ENCODE measurements around the gene IFT88. TPM values are rescaled to one million over a fixed set of nuclear protein-coding genes. Genes with fewer than 3 reads are reported as not detected.

Gene IFT88
- total and polyA plus RNA-seq, 2 donors (not counting 1 experiment from before 2014, with no cell fraction given), result 9.3 to 17.5 TPM

DNA sequence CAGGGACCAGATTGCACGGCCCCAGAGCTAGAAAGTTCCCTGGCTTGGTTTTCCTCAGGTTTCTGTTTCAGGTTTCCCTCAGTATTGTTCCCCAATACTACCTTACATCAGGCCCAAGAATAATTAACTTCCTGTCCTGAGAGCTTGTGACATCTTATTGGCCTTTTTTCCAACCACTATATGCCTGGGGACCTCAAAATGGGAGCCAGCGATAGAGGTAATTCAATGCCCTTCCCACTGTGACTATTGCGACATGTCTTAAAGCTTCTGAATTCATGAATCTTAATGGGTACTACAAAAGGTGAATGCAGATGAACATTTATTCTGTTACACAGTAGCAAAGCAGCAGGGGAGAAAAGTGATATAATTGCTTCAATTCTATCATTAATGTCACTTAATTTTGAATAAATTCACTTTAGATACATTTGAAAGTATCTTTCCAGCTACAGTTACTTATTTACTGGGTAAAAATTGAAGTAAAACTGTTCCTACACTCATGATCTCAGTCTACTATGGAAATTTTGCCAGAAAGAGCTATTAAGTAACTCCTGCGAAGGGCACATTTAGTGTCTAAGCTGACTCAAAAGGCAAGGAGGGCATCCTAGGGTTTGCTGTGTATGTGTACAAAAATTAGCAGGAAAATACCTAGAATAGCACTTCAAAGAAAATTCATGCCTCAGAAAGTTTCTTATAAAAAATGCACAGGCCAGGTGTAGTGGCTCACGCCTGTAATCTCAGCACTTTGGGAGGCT lies 45.4 kb upstream of the IFT88 start:
- Histone ChIP-seq H3K36me3 (ENCODE audit: control insufficient read depth, insufficient read depth, low read length) (no peaks in the 10 kb centered on the region), H3K79me2 (ENCODE audit: control insufficient read depth, insufficient read depth, low read length) (peaks cover 5% of the 10 kb centered on the region), H3K4me3 (replicated peaks in 1 of 4; ENCODE audit: control extremely low read depth in 1 of 4, insufficient read depth in 1 of 4, low read depth in 3 of 4, low read length in 4 of 4) (no peak overlapping the region), H3K27ac (ENCODE audit: insufficient read depth, low read length) (no peak overlapping the region), H3K9me3 (ENCODE audit: control insufficient read depth, insufficient read depth, low read depth, low read length) (no peaks in the 10 kb centered on the region), H2AFZ (ENCODE audit: low read length) (no peak overlapping the region), H4K20me1 (ENCODE audit: control insufficient read depth, extremely low read depth, insufficient read depth, low read length) (no peaks in the 10 kb centered on the region), H3K27me3 (ENCODE audit: control insufficient read depth, insufficient read depth, low read length) (no peaks in the 10 kb centered on the region), H3K9ac (ENCODE audit: insufficient read depth, low read length) (no peak overlapping the region), H3K4me1 (ENCODE audit: control insufficient read depth, extremely low read depth, insufficient read depth, low read length) (no peaks in the 10 kb centered on the region), H3K4me2 (ENCODE audit: extremely low read depth, insufficient read depth, low read length) (no peak overlapping the region)
- no peak for TF ChIP-seq EZH2 (IDR thresholded peaks at IDR 0.05; ENCODE audit: low read length, missing control alignments)
- TF ChIP-seq, protein P1, sequence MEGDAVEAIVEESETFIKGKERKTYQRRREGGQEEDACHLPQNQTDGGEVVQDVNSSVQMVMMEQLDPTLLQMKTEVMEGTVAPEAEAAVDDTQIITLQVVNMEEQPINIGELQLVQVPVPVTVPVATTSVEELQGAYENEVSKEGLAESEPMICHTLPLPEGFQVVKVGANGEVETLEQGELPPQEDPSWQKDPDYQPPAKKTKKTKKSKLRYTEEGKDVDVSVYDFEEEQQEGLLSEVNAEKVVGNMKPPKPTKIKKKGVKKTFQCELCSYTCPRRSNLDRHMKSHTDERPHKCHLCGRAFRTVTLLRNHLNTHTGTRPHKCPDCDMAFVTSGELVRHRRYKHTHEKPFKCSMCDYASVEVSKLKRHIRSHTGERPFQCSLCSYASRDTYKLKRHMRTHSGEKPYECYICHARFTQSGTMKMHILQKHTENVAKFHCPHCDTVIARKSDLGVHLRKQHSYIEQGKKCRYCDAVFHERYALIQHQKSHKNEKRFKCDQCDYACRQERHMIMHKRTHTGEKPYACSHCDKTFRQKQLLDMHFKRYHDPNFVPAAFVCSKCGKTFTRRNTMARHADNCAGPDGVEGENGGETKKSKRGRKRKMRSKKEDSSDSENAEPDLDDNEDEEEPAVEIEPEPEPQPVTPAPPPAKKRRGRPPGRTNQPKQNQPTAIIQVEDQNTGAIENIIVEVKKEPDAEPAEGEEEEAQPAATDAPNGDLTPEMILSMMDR (conservative IDR thresholded peaks at IDR 0.05 in 1 of 2, IDR thresholded peaks at IDR 0.05 in 1 of 2; ENCODE audit: low read depth in 1 of 2, low read length in 2 of 2), result no peak
- DNase-seq (ENCODE audit: low read depth in 2 of 2), result no peak

DNA sequence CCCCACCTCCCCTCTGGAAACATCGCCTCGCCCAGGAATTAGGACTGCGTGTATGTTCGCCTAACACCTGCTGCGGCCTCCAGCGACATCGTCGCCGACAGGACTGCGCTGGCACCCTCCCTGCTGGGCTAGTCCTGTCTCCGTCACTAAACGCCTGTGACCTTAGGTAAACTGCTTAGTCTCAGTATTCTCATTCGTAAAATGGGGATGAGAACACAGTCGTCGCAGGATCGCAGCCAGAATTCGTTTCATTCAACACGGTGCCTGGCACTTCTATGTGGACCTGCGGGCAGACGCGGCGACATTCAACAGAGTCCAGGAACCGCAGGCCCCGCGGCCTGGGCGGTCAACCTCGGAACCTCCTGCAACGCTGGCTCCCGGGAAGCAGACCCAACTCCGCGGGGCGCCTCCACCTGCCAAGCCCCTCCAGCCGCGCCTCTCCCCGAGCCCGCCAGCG lies 41.8 kb upstream of the IFT88 start:
- Histone ChIP-seq H3K4me1 (ENCODE audit: control insufficient read depth, extremely low read depth, insufficient read depth, low read length) (no peaks in the 10 kb centered on the region), H3K4me3 (replicated peaks in 1 of 4; ENCODE audit: control extremely low read depth in 1 of 4, insufficient read depth in 1 of 4, low read depth in 3 of 4, low read length in 4 of 4) (peak overlapping the region; percentile 64 to 81 (median 77)), H4K20me1 (ENCODE audit: control insufficient read depth, extremely low read depth, insufficient read depth, low read length) (no peaks in the 10 kb centered on the region), H3K9ac (ENCODE audit: insufficient read depth, low read length) (peak overlapping the region; percentile 69), H3K9me3 (ENCODE audit: control insufficient read depth, insufficient read depth, low read depth, low read length) (no peaks in the 10 kb centered on the region), H3K27ac (ENCODE audit: insufficient read depth, low read length) (peak overlapping the region; percentile 47), H3K79me2 (ENCODE audit: control insufficient read depth, insufficient read depth, low read length) (peaks cover 5% of the 10 kb centered on the region), H3K36me3 (ENCODE audit: control insufficient read depth, insufficient read depth, low read length) (no peaks in the 10 kb centered on the region), H3K27me3 (ENCODE audit: control insufficient read depth, insufficient read depth, low read length) (no peaks in the 10 kb centered on the region), H2AFZ (ENCODE audit: low read length) (peak overlapping the region; percentile 93), H3K4me2 (ENCODE audit: extremely low read depth, insufficient read depth, low read length) (peak overlapping the region; percentile 88)
- no peak for TF ChIP-seq EZH2 (IDR thresholded peaks at IDR 0.05; ENCODE audit: low read length, missing control alignments)
- TF ChIP-seq, protein P1 (conservative IDR thresholded peaks at IDR 0.05 in 1 of 2, IDR thresholded peaks at IDR 0.05 in 1 of 2; ENCODE audit: low read depth in 1 of 2, low read length in 2 of 2), result no peak
- DNase-seq (ENCODE audit: low read depth in 2 of 2), result peak; percentile 6 to 15

DNA sequence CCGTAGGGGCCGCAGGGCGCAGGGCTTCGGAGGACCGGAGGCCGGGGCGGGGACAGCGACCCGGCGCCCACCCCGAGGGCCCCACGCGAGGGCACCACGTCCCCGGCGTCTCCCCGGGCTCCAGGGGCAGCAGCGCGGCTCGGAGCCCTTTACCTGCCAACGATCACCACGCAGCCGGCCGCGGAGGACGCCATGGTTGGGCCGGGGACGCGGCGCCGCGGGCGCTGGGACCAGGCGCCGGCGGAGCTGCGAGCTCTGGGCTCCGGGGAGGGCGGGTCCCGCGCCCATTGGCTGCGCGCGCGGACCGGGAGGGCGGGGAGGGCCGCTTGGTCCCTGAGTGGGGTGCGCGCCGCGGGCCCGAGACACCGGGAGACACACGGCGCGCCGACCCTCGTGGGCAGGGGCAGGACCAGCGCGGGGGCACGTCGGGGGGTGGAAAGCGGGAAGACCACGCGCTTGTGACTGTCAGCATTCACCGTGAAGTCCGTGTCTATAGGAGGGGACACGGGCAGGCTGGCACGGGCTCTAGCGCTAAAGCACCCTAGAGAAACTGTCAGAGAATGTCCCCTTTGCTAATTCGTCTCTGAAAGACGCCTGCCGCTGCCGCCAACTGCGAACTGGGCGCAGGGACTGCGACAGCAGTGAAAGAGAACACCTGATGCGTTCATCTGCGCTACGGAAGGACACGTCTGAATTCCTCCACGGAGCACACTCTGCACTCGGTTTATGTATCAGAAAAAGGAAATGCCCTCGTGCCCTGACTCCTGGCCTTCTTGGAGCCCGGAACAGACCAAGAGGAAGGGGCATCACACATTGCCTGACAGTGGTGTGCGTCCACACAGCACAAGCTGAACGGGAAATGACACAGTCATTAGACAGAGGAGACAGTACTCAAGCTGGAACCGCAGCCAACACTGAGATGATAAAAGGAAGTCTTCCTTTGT lies 41.1 kb upstream of the IFT88 start, which contains the start of gene CRYL1:
Gene CRYL1 (minus strand): TSS at position 257 of the 944 bp plus-strand sequence. CDS start 63 bp downstream, at position 194.
- H4K20me1 ChIP-seq (ENCODE audit: control insufficient read depth, extremely low read depth, insufficient read depth, low read length), result no peaks in the 10 kb centered on the region
- no peaks in the 10 kb centered on the region for H3K36me3 ChIP-seq (ENCODE audit: control insufficient read depth, insufficient read depth, low read length)
- no peaks in the 10 kb centered on the region for H3K27me3 ChIP-seq (ENCODE audit: control insufficient read depth, insufficient read depth, low read length)
- H3K79me2 ChIP-seq (ENCODE audit: control insufficient read depth, insufficient read depth, low read length), result peaks cover 5% of the 10 kb centered on the region
- peak within 1 kb of the TSS; percentile 80 for H3K27ac ChIP-seq (ENCODE audit: insufficient read depth, low read length)
- H3K4me3 ChIP-seq (replicated peaks in 1 of 4; ENCODE audit: control extremely low read depth in 1 of 4, insufficient read depth in 1 of 4, low read depth in 3 of 4, low read length in 4 of 4), result peak within 1 kb of the TSS; percentile 64 to 91 (median 80)
- H2AFZ ChIP-seq (ENCODE audit: low read length), result peak within 1 kb of the TSS; percentile 98
- DNase-seq (ENCODE audit: low read depth in 2 of 2), result peak; percentile 52 to 62
- TF ChIP-seq, protein P1 (conservative IDR thresholded peaks at IDR 0.05 in 1 of 2, IDR thresholded peaks at IDR 0.05 in 1 of 2; ENCODE audit: low read depth in 1 of 2, low read length in 2 of 2), result no peak
- no peak for TF ChIP-seq EZH2 (IDR thresholded peaks at IDR 0.05; ENCODE audit: low read length, missing control alignments)
- H3K4me1 ChIP-seq (ENCODE audit: control insufficient read depth, extremely low read depth, insufficient read depth, low read length), result no peaks in the 10 kb centered on the region
- H3K9me3 ChIP-seq (ENCODE audit: control insufficient read depth, insufficient read depth, low read depth, low read length), result no peaks in the 10 kb centered on the region
- H3K4me2 ChIP-seq (ENCODE audit: extremely low read depth, insufficient read depth, low read length), result peak within 1 kb of the TSS; percentile 99
- peak within 1 kb of the TSS; percentile 69 for H3K9ac ChIP-seq (ENCODE audit: insufficient read depth, low read length)

All from fibroblast of lung (primary cell).